Measurements from ENCODE around the gene EYA2.
"Not testable (repeated sequence)": the region's sequence is repeated elsewhere in the genome, so short reads cannot be mapped to it uniquely, and the experiment has no call there.

EYA2 gene

DNA sequence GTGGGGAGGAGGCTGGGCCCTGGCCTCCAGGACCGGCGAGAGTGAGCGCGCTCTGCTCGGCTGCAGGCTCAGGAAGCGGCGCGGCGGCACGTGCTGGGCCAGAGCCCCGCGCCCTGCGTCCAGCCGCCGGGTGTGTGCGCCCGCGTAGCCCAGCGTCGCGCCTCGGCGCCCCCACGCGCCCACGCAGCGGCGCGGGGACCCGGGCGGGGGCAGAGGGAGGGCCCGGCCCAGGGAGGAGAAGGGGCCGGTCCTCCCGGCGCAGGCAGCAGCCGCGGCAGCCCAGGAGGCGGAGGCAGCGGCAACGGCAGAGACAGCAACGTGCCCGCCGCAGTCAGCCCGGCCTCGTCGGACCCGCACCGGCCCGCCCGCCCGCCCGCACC is at the start of gene EYA2:
Gene EYA2 (plus strand): TSS at position 265 of the 380 bp plus-strand sequence. CDS start 95,168 bp downstream, outside the sequence.
- no peak for DNase-seq

- DNase-seq: no peak
Measured at GRCh38 chr20:46844965-46845364, 49.7 kb upstream of the EYA2 start.

DNA sequence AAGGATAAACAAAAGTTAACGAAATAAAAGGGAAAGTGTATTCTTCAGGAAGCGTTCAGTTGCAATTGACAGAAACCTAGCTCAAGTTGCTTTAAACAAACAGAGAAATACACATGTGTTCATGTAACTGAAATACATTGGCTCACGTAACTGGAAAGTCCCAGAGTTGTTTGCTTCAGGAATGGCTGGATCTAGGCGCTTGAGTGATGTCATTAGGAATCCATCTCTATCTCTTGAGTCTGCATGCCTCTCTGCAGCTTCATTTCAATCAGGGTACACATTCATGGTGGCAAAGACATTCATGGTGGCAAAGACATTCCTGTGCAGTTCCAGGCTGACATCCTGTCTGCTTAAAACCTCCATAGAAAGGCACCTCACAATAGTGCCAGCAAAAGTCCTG is 45.4 kb upstream of the EYA2 start:
- DNase-seq: no peak

GRCh38 chr20:46849751-46850150 is 44.9 kb upstream of the EYA2 start:
- no peak for DNase-seq

GRCh38 chr20:46850416-46850815 is 44.2 kb upstream of the EYA2 start:
- DNase-seq: no peak

GRCh38 chr20:46850896-46851295 is 43.7 kb upstream of the EYA2 start:
- DNase-seq: no peak

GRCh38 chr20:46851746-46852145 is 42.9 kb upstream of the EYA2 start:
- no peak for DNase-seq

DNA sequence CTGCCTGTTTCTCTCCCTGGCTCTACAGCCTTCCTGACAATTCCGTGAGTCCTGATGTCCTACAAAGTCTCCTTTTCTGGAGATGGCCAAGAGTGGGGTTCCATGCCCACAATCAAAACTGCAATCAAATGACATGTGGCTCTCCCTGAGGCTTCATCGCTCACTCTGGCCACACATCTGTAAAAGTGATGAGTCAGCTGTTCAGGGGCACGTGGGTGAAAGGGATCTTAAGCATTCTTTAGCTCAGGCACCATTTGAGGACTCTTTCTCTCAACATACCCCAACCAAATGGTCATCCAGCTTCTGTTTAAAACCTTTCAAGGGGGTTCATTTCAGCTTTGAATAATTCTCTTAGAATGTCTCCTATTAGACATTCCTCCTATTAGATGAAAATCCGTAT is 42.3 kb upstream of the EYA2 start:
- DNase-seq: no peak

DNA sequence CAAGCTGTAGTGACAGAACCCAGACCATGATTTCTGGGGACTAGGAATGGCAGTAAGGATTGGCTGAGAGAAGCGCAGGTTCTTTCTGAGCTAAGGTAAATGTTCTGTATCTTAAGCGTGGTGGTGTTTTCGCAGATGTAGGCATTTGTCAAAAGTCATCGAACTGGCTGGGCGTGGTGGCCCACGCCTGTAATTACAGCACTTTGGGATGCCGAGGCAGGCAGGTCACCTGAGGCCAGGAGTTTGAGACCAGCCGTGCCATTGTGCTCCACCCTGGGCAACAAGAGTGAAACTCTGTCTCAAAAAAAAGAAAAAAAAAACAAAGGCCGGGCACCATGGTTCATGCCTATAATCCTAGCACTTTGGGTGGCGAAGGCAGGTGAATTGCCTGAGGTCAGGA is 40.7 kb upstream of the EYA2 start:
- no peak for DNase-seq

DNA sequence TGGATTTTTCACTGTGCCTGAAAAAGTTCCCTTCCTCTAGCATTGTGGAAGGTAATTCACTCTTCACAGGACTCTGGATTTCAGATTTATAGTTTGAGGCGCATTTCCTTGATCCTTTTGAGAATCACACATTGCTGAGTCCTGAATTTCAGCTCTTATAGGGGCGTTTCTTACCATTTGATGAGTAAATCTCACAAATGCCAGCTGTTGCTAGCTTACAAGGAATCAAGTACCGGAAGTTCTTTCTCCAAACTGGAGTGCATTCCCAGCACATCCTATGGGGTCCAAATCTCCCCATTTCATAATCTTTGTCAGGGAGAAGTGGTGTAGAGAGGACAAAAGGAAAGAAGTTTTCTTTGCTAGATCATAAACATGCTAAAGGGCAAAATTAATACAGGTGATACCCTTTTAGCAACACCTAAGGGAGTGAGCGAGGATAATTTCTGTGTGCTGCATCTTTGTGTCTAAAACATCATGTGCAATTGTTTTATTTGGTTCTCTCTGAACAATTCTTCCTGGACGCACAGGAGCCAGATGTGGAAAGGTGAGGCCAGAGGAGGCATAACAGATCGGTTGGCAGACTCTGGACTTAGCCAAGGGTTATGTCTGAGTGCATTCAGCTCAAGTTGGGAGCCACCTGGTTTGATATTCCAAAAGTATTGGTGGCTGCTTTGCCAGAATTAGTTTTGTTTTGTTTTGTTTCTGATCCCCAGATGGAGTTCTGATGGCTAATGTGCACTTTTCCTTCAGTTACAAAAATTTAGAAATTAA is 37.4 kb upstream of the EYA2 start:
- no peak for DNase-seq

GRCh38 chr20:46865824-46866223 is 28.8 kb upstream of the EYA2 start:
- no peak for DNase-seq

DNA sequence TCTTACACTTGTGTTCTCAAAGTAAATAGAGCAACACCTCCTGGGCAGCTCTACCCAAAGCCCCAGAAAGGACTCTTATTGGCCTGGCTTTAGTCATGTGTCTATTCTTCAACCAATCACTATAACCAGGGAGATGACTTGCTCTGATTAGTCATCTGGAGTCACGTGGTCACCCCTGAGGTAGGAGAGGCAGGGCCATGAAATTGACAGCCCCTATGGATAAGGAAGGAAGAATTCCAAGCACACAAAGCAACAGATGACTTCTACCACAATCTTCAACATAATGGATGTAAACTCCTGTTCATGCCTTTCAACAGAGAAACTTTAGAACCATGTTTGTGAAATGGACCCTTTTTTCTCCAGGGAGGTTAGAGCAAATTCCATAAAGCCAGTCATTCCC is 24.6 kb upstream of the EYA2 start:
- no peak for DNase-seq

DNA sequence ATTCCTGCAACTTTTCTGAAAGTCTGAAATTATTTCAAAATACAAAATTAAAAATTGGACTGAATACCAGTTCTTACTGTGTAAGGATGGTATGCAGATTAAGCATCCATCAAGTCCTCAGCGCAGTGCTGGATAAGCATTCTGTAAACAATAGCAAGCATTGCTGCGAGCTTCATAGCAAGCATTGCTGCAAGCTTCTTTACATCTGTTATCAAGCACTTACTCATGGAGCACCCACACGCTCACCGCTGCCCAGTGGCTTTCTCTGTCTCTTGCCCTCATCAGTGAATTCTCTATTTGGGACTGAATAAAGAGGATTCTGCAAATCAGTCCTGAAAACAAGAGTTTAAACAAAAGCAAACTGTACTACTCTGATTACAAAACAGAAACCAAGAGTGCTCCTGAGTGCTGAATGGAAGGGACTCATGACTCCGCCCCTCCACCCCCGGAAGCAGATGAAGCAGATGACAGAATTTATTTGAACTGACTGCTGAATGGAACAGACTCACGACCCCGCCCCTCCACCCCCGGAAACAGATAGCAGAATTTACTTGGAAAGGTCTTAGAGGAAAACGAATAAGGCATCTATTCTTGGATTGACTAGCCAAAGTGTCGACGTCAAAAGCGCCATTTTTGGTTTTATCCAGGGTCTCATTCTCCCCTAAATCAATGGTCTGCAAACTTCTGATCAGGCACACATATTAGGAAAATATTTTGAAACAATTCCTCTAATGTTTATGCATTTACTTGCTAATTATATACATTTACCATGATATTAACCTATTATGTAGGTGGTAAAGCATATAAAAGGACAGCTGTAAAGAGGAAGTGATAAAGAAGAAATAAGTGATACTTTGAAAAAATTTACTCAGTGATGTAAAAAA is 22.1 kb upstream of the EYA2 start:
- no peak for DNase-seq

GRCh38 chr20:46875059-46875458 is 19.6 kb upstream of the EYA2 start:
- no peak for DNase-seq

DNA sequence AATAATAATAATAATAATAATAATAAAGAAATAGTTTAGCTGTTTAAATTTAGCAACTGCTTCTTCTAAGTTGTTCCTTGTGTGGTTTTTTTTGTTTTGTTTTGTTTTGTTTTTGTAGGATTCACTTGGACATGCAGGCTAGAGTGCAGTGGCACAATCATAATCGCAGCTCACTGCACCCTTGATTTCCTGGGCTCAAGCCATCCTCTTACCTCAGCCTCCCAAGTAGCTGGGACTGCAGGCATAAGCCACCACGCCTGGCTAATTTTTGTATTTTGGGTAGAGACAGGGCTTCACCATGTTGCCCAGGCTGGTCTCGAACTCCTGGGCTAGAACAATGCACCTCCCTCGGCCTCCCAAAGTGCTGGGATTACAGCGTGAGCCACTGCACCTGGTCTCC is 15.3 kb upstream of the EYA2 start:
- no peak for DNase-seq

DNA sequence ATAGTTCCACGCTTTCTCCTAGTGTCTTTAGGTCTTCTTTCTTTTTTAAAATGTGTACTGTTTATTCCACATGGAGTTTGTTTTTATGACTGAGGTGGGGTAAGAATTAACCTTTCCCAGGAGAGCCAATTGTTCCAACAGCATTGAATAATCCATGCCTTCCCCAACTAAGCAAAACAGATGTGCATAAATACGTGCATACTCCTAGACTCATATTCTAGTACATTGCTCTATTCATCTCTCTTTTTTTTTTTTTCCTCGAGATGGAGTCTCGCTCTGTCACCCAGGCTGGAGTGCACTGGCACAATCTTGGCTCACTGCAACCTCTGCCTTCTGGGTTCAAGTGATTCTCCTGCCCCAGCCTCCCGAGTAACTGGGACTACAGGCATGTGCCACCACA is 14.7 kb upstream of the EYA2 start:
- DNase-seq: not testable (repeated sequence)

DNA sequence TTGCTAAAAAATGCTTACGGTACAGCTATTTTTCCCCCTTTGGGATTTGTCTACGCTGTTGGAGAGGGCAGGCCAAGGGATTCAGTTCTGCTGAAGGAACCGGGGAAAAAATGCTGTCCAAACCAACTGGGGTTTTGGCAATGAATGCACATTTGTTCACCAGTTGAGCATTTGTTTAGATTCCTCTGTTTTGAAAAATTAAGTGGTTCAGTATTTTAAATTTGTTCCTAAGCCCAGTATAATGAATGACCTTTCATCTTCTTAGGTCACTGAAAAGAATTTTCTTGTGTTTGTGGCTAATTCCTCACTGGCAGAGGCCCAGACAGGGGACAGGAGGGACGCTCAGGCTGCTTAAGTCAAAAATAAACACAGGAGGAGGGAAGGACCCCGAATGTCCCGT is 10.8 kb upstream of the EYA2 start:
- DNase-seq: no peak

- no peak for DNase-seq
Measured at GRCh38 chr20:46890682-46891081, 4.0 kb upstream of the EYA2 start.

DNA sequence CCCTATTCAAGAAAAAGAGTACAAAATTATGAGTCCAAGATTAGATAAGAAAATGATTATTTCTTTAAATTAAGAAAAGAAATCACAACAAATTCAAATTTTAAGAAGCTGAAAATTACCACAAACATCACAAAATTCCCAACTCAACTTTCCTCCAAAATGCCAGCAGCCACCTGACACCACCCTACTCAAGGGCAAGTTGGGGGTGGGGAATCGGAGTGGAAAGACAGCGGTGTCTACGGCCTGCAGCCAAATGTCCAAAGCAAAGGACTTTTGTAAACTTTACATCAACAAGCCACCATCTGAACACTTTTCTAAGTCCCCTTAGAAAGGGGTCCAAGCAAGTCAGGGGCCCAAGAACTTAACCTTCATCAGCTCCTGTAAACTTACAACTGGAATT is 1.6 kb upstream of the EYA2 start:
- DNase-seq: no peak

DNA sequence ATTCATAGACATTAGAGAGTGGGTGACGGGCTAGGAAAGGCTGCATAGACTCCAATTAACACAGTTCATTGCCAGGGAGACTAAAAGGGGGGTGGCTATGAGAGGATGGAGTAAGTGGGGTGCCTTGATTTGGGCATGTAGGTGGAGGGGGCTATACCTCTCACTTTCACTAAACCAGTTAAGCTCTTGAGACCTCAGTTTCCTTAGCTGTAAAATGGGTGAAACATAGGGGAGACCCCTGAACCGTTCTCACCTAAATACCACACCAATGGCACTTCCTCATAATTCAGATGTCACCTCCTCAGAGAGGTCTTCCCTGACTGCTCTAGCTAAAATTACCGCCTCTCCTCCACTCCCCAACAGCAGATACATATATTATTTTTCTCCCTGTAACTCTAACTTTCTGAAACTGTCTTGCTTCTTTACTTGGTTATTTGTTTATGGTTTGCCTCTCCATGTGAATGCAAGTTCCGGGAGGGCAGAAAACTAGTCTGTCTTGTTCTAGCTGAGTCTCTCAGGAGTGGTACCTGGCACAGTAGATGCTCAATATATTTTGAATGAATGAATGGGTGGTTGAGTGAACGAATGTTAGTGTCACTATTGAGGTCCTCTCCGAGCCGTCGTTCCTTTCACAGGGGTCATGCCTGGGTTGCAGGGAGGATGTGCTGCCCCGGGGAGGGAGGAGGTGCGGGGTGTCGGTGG is 615 bp upstream of the EYA2 start:
- no peak for DNase-seq

DNA sequence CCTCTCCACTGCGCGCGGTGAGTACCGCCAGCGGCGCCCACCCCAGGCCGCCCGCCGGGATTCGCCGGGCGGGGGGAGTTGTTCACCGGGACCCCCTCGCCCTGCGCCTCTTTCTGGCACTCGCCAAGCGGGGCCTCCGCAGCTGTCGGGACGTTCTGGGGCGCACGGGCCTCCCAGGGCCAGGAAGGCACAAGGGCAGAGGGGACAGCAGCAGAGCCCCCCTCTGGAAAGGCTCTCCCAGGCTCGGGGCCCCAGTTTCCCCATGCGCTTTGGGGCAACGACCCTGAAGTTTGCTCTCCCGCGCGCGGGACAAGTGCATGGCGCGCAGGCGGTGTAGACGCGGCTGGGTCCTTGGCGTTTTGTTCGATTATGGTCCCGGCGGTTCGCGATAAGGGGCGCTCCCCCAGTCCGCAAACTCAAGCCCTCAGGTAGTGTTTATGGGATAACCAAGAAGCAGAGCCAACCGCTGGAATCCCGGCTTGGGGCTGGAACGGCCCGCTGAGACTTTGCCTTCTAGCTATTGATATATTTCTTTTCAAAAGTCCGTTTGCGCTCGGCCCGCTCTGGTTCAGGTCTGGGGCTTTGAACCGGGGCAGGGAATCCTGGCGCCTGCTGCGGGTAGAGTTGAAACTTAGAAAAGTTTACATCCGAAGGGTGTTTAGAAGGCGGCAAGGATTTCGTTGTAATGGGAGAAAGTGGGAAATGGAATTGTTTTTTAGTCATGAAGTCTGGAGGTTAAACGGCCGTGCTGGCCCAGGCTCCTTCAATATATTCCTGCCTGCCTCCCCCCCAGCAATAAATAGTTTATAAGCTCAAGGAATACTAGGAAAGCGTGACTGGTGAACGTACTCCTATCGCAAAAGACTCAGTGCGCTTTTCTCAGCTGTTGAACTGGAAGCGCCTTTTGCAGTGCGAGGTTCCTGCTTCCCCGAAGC is 595 bp downstream of the EYA2 start:
- DNase-seq: no peak

- DNase-seq: no peak
Measured at GRCh38 chr20:46895906-46896242, 1.2 kb downstream of the EYA2 start.
